GM12878 (cell line): ENCODE measurements around the gene SESN1.

Experiments
- CEBPB ChIP-seq, 2 experiments: fragments of 150-350 bp in 1 of 2; IDR thresholded peaks; 2 replicates each; pipeline ENCODE4 v1.6.1; 2012 to 2014; ENCODE audit warnings: low read depth in 2 of 2, low read length in 2 of 2, borderline replicate concordance in 1 of 2, inconsistent platforms in 1 of 2
- CREB1 ChIP-seq: IDR thresholded peaks from 2 replicates; pipeline ENCODE4 v1.6.1; 2012; ENCODE audit warnings: low read depth, mild to moderate bottlenecking, inconsistent platforms
- CTCF ChIP-seq, 3 experiments: IDR thresholded peaks in 2 of 3; conservative IDR thresholded peaks in 1 of 3; 2 replicates each; pipeline ENCODE4 v1.5.1; 2011; ENCODE audit warnings: low read depth in 3 of 3, low read length in 3 of 3, mild to moderate bottlenecking in 3 of 3, control low read depth in 2 of 3, moderate library complexity in 2 of 3, inconsistent platforms in 1 of 3, mixed read lengths in 1 of 3; ENCODE audit not compliant: control insufficient read depth in 2 of 3, insufficient read depth in 1 of 3; ENCODE audit errors: extremely low read depth in 1 of 3
- LARP7 ChIP-seq: fragments of 450-650 bp; IDR thresholded peaks from 2 replicates; pipeline ENCODE4 v1.6.1; 2017; ENCODE audit warnings: mild to moderate bottlenecking
- POLR2A ChIP-seq: IDR thresholded peaks from 2 replicates; pipeline ENCODE4 v1.6.1; 2011; ENCODE audit warnings: low read depth, mild to moderate bottlenecking, low read length
- POLR2AphosphoS5 ChIP-seq: IDR thresholded peaks from 2 replicates; pipeline ENCODE4 v1.6.1; 2011; ENCODE audit warnings: mild to moderate bottlenecking, low read length, inconsistent platforms
- RAD21 ChIP-seq: IDR thresholded peaks from 2 replicates; pipeline ENCODE4 v1.6.1; 2011; ENCODE audit warnings: mild to moderate bottlenecking, low read depth, low read length, moderate library complexity; ENCODE audit not compliant: insufficient read depth
- USF2 ChIP-seq: IDR thresholded peaks from 2 replicates; pipeline ENCODE4 v1.6.1; 2011; ENCODE audit warnings: low read depth, low read length, improper control_type of control experiment, borderline replicate concordance
- TF ChIP-seq, protein P1 (sequence below): fragments of 450-650 bp; IDR thresholded peaks from 2 replicates; pipeline ENCODE4 v1.6.1; 2017; ENCODE audit warnings: mild to moderate bottlenecking

GRCh38 chr6:108941281-108941680 is 153.4 kb downstream of the SESN1 start:
- TF ChIP-seq CTCF (IDR thresholded peaks at IDR 0.05 in 2 of 3, conservative IDR thresholded peaks at IDR 0.05 in 1 of 3; ENCODE audit: control insufficient read depth in 2 of 3, extremely low read depth in 1 of 3, insufficient read depth in 1 of 3, low read depth in 3 of 3, low read length in 3 of 3) (no peak), CREB1 (no peak), RAD21 (no peak), CEBPB (IDR thresholded peaks at IDR 0.05; ENCODE audit: borderline replicate concordance in 1 of 2, low read depth in 2 of 2, low read length in 2 of 2) (no peak), POLR2AphosphoS5 (no peak), LARP7 (no peak), USF2 (no peak), POLR2A (no peak)
- TF ChIP-seq, protein P1, sequence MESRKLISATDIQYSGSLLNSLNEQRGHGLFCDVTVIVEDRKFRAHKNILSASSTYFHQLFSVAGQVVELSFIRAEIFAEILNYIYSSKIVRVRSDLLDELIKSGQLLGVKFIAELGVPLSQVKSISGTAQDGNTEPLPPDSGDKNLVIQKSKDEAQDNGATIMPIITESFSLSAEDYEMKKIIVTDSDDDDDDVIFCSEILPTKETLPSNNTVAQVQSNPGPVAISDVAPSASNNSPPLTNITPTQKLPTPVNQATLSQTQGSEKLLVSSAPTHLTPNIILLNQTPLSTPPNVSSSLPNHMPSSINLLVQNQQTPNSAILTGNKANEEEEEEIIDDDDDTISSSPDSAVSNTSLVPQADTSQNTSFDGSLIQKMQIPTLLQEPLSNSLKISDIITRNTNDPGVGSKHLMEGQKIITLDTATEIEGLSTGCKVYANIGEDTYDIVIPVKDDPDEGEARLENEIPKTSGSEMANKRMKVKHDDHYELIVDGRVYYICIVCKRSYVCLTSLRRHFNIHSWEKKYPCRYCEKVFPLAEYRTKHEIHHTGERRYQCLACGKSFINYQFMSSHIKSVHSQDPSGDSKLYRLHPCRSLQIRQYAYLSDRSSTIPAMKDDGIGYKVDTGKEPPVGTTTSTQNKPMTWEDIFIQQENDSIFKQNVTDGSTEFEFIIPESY = no peak
